Measurements from ENCODE around the gene FOXC1. TPM values are rescaled to one million over a fixed set of nuclear protein-coding genes. Genes with fewer than 3 reads are reported as not detected.

The FOXC1 gene
- total and polyA plus RNA-seq, 2 donors from 2014 or later, result 18.0 to 58.5 TPM

- H3K4me3 ChIP-seq (ENCODE audit: low read length in 3 of 3), result no peak overlapping the region
- DNase-seq (peak in 1 of 5 donors; percentile 45), FAIRE-seq (no peak)
- no peak overlapping the region for H3K27ac ChIP-seq (ENCODE audit: low read depth in 2 of 2, low read length in 2 of 2)
- H3K27me3 ChIP-seq (ENCODE audit: control insufficient read depth, insufficient read depth, low read length), result no peaks in the 10 kb centered on the region
- H3K9ac ChIP-seq (ENCODE audit: low read length in 3 of 3), result no peak overlapping the region
- no peak for TF ChIP-seq CTCF (IDR thresholded peaks at IDR 0.05; ENCODE audit: borderline replicate concordance, extremely low read depth, insufficient read depth)
- no peaks in the 10 kb centered on the region for H3K36me3 ChIP-seq (ENCODE audit: control insufficient read depth in 2 of 3, insufficient read depth in 3 of 3, low read length in 3 of 3)
- intact Hi-C loops (cut with DNase I), result loop anchor here (10.0 kb wide), 3 partner anchors 600 to 1150 kb away; no protein-coding TSS in a partner anchor
- H3K4me1 ChIP-seq (ENCODE audit: control insufficient read depth in 2 of 3, insufficient read depth in 2 of 3, low read depth in 1 of 3, low read length in 3 of 3), result peaks cover 0 to 2% (median 0%) of the 10 kb centered on the region in 3 donors
- H3K9me3 ChIP-seq (ENCODE audit: control insufficient read depth in 2 of 3, insufficient read depth in 1 of 3, low read length in 3 of 3), result no peaks in the 10 kb centered on the region
These were observed 15.1 kb upstream of the FOXC1 start for GRCh38 chr6:1594445-1595200.

- H3K27ac ChIP-seq (ENCODE audit: low read depth in 2 of 2, low read length in 2 of 2), result no peak overlapping the region
- no peak for DNase-seq
- no peaks in the 10 kb centered on the region for H3K9me3 ChIP-seq (ENCODE audit: control insufficient read depth in 2 of 3, insufficient read depth in 1 of 3, low read length in 3 of 3)
- no peak for FAIRE-seq
- H3K4me1 ChIP-seq (ENCODE audit: control insufficient read depth in 2 of 3, insufficient read depth in 2 of 3, low read depth in 1 of 3, low read length in 3 of 3), result peaks cover 0 to 2% (median 0%) of the 10 kb centered on the region in 3 donors
- peaks cover 1% of the 10 kb centered on the region for H3K27me3 ChIP-seq (ENCODE audit: control insufficient read depth, insufficient read depth, low read length)
- no peak for TF ChIP-seq CTCF (IDR thresholded peaks at IDR 0.05; ENCODE audit: borderline replicate concordance, extremely low read depth, insufficient read depth)
- no peak overlapping the region for H3K4me3 ChIP-seq (ENCODE audit: low read length in 3 of 3)
- no peak overlapping the region for H3K9ac ChIP-seq (ENCODE audit: low read length in 3 of 3)
- intact Hi-C loops (cut with DNase I), result loop anchor here (10.0 kb wide), 3 partner anchors 599 to 1149 kb away; no protein-coding TSS in a partner anchor
- H3K36me3 ChIP-seq (ENCODE audit: control insufficient read depth in 2 of 3, insufficient read depth in 3 of 3, low read length in 3 of 3), result no peaks in the 10 kb centered on the region
These were observed 14.2 kb upstream of the FOXC1 start for GRCh38 chr6:1595271-1596087.

GRCh38 chr6:1596088-1596852 lies 13.4 kb upstream of the FOXC1 start:
- Histone ChIP-seq H3K36me3 (ENCODE audit: control insufficient read depth in 2 of 3, insufficient read depth in 3 of 3, low read length in 3 of 3) (no peaks in the 10 kb centered on the region), H3K4me3 (ENCODE audit: low read length in 3 of 3) (peak overlapping the region in 2 of 3 donors; percentile 30 to 43), H3K27ac (ENCODE audit: low read depth in 2 of 2, low read length in 2 of 2) (no peak overlapping the region), H3K4me1 (ENCODE audit: control insufficient read depth in 2 of 3, insufficient read depth in 2 of 3, low read depth in 1 of 3, low read length in 3 of 3) (peaks cover 0 to 2% (median 0%) of the 10 kb centered on the region in 3 donors), H3K9me3 (ENCODE audit: control insufficient read depth in 2 of 3, insufficient read depth in 1 of 3, low read length in 3 of 3) (no peaks in the 10 kb centered on the region), H3K9ac (ENCODE audit: low read length in 3 of 3) (no peak overlapping the region), H3K27me3 (ENCODE audit: control insufficient read depth, insufficient read depth, low read length) (peaks cover 8% of the 10 kb centered on the region)
- peak; percentile 90 for TF ChIP-seq CTCF (IDR thresholded peaks at IDR 0.05; ENCODE audit: borderline replicate concordance, extremely low read depth, insufficient read depth)
- intact Hi-C loops (cut with DNase I), result loop anchor here (10.0 kb wide), 3 partner anchors 599 to 1149 kb away; no protein-coding TSS in a partner anchor
- no peak for FAIRE-seq
- DNase-seq, result peak in 4 of 5 donors; percentile 77 to 85 (median 78)
